Fibroblast of pulmonary artery (primary cell): Measurements from ENCODE around the gene TWF2.

Experiments used
- DNase-seq: peaks from one replicate; pipeline ENCODE4 v3.0.0-alpha.2; 2010; ENCODE audit warnings: low read depth
- H3K4me3 ChIP-seq: replicated peaks from 2 replicates; pipeline ENCODE4 v1.5.1; 2011; ENCODE audit warnings: low read depth, mild to moderate bottlenecking, control low read depth, low read length, moderate library complexity
- CTCF ChIP-seq: IDR thresholded peaks from 2 replicates; pipeline ENCODE4 v1.5.1; 2011; ENCODE audit warnings: mild to moderate bottlenecking, control low read depth, low read length, inconsistent platforms; ENCODE audit errors: missing control alignments

Gene TWF2

DNA sequence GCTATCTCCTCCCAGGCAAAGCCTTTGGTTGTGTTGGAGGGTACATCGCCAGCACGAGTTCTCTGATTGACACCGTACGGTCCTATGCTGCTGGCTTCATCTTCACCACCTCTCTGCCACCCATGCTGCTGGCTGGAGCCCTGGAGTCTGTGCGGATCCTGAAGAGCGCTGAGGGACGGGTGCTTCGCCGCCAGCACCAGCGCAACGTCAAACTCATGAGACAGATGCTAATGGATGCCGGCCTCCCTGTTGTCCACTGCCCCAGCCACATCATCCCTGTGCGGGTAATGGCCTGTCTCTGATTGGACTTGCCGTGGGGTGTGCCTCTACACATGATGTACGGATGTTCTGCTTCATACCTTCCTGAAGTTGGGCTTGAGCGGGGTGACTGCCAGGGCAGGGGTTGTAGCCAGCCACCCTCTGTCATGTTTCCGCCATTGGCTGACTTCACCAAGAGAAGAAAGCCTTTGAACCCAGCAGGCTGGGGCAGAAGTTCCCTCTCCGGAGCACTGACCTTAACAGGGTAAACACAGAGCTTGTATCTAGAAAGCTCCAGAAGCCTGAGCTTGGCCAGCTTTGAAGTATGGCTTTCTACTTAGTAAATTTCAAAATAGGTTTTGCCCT, 27.6 kb downstream of the TWF2 start:
- H3K4me3 ChIP-seq: no peak overlapping the region
- TF ChIP-seq CTCF: no peak
- DNase-seq: no peak

GRCh38 chr3:52210550-52211046, 28.4 kb downstream of the TWF2 start:
- DNase-seq: peak; percentile 87
- H3K4me3 ChIP-seq: no peak overlapping the region
- no peak for TF ChIP-seq CTCF

DNA sequence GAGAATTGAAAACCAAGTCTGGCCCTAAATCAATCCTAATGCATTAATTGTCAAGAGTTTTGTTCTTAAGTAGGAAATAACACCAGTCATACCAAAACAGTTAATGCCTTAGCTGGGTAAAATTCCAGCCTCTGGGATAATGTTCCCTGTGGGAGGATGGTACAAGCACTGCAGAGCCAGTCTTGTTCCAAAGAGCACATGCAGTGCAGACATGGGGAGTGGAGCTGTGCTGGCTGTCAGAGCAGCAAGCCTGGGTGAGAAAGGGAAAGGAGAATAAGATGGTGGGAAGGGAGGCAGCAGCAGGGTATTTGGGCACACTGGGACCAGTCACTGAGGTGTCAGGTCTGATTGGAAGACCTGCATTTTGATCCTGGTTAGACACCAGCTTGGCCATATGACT, 28.9 kb downstream of the TWF2 start:
- TF ChIP-seq CTCF: no peak
- H3K4me3 ChIP-seq: no peak overlapping the region
- DNase-seq: no peak

DNA sequence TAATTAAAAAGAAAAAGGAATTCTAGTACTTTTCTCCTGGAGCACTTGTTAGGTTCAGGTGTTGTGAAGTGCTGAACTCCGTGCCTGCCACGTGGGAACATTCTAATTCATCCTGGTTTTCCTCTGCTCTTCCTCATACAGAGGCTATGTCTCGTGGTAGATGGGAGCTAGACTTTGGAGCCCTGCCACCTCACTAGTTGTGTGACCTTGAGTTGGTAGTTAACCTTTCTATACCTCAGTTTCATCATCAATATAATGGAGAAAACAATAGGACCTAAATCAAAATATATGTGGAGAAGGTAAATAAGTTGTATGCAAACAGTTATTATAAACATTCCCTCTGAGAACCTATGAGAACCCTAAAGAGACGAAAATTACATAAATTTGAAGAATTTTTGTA, 30.4 kb downstream of the TWF2 start:
- no peak for DNase-seq
- H3K4me3 ChIP-seq: no peak overlapping the region
- no peak for TF ChIP-seq CTCF

GRCh38 chr3:52205727-52206372, 33.1 kb downstream of the TWF2 start:
- no peak overlapping the region for H3K4me3 ChIP-seq
- no peak for DNase-seq
- TF ChIP-seq CTCF: no peak

DNA sequence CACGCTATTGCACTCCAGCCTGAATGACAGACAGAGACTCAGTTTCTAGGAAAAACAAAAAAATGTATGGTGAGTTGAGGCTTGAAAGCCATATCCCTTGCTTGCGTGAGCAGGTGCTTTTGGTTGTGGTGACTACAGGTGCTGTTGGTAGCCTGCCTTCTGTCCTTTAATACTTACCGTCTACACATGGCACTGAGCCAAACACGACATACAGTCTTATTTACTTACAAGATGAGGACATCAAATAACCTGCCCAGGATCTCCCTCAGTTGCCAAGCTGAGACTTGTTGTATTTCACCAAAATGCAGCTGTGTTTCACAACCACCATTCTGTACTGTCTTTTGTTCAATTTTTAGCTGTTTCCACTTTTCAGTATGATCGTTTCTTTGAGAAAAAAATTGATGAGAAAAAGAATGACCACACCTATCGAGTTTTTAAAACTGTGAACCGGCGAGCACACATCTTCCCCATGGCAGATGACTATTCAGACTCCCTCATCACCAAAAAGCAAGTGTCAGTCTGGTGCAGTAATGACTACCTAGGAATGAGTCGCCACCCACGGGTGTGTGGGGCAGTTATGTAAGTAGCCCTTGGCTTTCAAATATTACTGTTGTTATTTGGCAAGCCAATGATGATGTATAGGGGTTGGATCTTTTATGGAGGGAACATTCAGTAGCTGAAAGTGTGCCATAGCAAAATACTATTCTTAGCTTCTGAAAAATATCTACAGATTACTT, 34.5 kb downstream of the TWF2 start:
- no peak overlapping the region for H3K4me3 ChIP-seq
- DNase-seq: no peak
- TF ChIP-seq CTCF: no peak

- no peak for DNase-seq
- H3K4me3 ChIP-seq: no peak overlapping the region
- no peak for TF ChIP-seq CTCF
These were observed 35.3 kb downstream of the TWF2 start for GRCh38 chr3:52203701-52204100.
